Smooth muscle cell (in vitro differentiated cells): ENCODE data around the gene UNC5B. TPM values are rescaled to one million over a fixed set of nuclear protein-coding genes. Genes with fewer than 3 reads are reported as not detected.

Source experiments
- DNase-seq: peaks from one replicate; lab custom pipeline; 2025; ENCODE audit not compliant: unreplicated experiment; lab: John Stamatoyannopoulos, UW
- H2AFZ ChIP-seq: fragments of 200-600 bp; sonication (generic); 2 replicates; pipeline ENCODE4 v1.6.0; 2016; ENCODE audit warnings: antibody characterized with exemption, low read depth, mild to moderate bottlenecking
- H3F3A ChIP-seq: fragments of 200-600 bp; sonication (generic); 2 replicates; pipeline ENCODE4 v1.6.0; 2017; ENCODE audit warnings: antibody characterized with exemption, low read depth
- H3K27ac ChIP-seq: fragments of 200-600 bp; sonication (generic); 2 replicates; pipeline ENCODE4 v1.5.1; 2016; ENCODE audit warnings: low read depth, mild to moderate bottlenecking
- H3K27me3 ChIP-seq: fragments of 200-600 bp; sonication (generic); 2 replicates; pipeline ENCODE4 v1.6.1; 2016; ENCODE audit warnings: low read depth, mild to moderate bottlenecking
- H3K36me3 ChIP-seq: fragments of 200-600 bp; sonication (generic); 2 replicates; pipeline ENCODE4 v1.5.1; 2016; ENCODE audit warnings: low read depth
- H3K4me1 ChIP-seq: fragments of 200-600 bp; sonication (generic); 2 replicates; pipeline ENCODE4 v1.5.1; 2016; ENCODE audit warnings: low read depth
- H3K4me2 ChIP-seq: fragments of 200-600 bp; sonication (generic); 2 replicates; pipeline ENCODE4 v1.6.0; 2016; ENCODE audit warnings: mild to moderate bottlenecking
- H3K4me3 ChIP-seq: fragments of 200-600 bp; sonication (generic); 2 replicates; pipeline ENCODE4 v1.5.1; 2016; ENCODE audit warnings: mild to moderate bottlenecking
- H3K79me2 ChIP-seq: fragments of 200-600 bp; sonication (generic); 2 replicates; pipeline ENCODE4 v1.6.0; 2016; ENCODE audit warnings: low read depth, mild to moderate bottlenecking
- H3K9ac ChIP-seq: fragments of 200-600 bp; sonication (generic); 2 replicates; pipeline ENCODE4 v1.6.0; 2016; ENCODE audit warnings: low read depth
- H3K9me3 ChIP-seq: fragments of 200-600 bp; sonication (generic); replicated peaks from 2 replicates; pipeline ENCODE4 v1.5.1; 2016; ENCODE audit warnings: low read depth
- H4K20me1 ChIP-seq: fragments of 200-600 bp; sonication (generic); 2 replicates; pipeline ENCODE4 v1.6.0; 2016; ENCODE audit warnings: low read depth
- CTCF ChIP-seq: fragments of 200-600 bp; sonication (generic); IDR thresholded peaks from 2 replicates; pipeline ENCODE4 v1.5.1; 2017; ENCODE audit warnings: borderline replicate concordance, mild to moderate bottlenecking, antibody characterized with exemption; ENCODE audit not compliant: insufficient read depth, poor library complexity, severe bottlenecking
- WGBS: methylation state at CpG from one replicate; pipeline ENCODE4 v1.1.7; 2016; ENCODE audit warnings: low lambda C conversion rate; 5-methylcytosine and 5-hydroxymethylcytosine counted together
- polyA plus RNA-seq: library from polyadenylated mRNA; unstranded; fragments of >200 nt; fragmentation: Nextera tagmentation; extraction: Ambion mirVana; gene quantifications from 2 replicates; pipeline ENCODE4 v1.2.1, GENCODE V29; 2016
- total RNA-seq: library from RNA; depleted of rRNA; stranded (reverse); fragments of >200 nt; gene quantifications from 2 replicates; pipeline ENCODE4 v1.2.3, GENCODE V29; 2014

UNC5B gene
- total and polyA plus RNA-seq, 2 experiments from 2014 or later: 89.6 to 142 TPM

- Histone ChIP-seq H3K9ac (no peak overlapping the region), H3K36me3 (no peaks in the 10 kb centered on the region), H3K27me3 (no peaks in the 10 kb centered on the region), H3K27ac (peak overlapping the region; percentile 91), H3F3A (peaks cover 58% of the 10 kb centered on the region), H3K4me2 (no peak overlapping the region), H4K20me1 (peaks cover 85% of the 10 kb centered on the region), H3K79me2 (peaks cover 85% of the 10 kb centered on the region), H2AFZ (no peak overlapping the region), H3K4me3 (no peak overlapping the region), H3K9me3 (no peaks in the 10 kb centered on the region), H3K4me1 (peaks cover 61% of the 10 kb centered on the region)
- TF ChIP-seq CTCF: no peak
- WGBS: 95% methylated on average over 11 of the region's 11 CpGs
- DNase-seq: no peak
These were observed 45.1 kb downstream of the UNC5B start for GRCh38 chr10:71257319-71257997.

DNA sequence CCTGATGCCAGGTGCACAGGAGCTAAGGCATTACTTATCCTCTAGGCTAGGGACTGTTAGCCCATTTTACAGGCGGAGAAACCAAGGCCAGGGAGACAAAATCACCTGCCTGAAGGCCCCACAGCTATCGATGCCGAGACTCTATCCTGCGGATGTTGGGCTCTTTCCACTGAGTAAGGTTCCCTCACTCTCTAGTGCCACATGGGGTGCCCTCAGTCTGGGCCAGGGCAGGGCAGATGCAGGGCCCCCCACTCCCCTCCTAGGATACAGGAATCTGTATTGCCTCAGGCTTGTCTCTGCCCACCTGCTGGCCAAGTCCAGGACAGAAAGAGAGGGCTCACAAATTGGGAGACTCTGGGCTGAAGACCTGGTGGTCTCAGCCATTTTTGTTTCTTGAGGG, 45.7 kb downstream of the UNC5B start:
- Histone ChIP-seq H3K9ac (no peak overlapping the region), H3K4me1 (peaks cover 63% of the 10 kb centered on the region)
- 99% methylated on average over 4 of the region's 4 CpGs for WGBS

GRCh38 chr10:71258446-71259145, 46.2 kb downstream of the UNC5B start:
- H3K4me1 ChIP-seq: peaks cover 63% of the 10 kb centered on the region
- H3K27me3 ChIP-seq: no peaks in the 10 kb centered on the region
- H4K20me1 ChIP-seq: peaks cover 79% of the 10 kb centered on the region
- H3K27ac ChIP-seq: peak overlapping the region; percentile 91
- H3K4me3 ChIP-seq: no peak overlapping the region
- no peak overlapping the region for H2AFZ ChIP-seq
- 82% methylated on average over 9 of the region's 9 CpGs for WGBS
- peaks cover 63% of the 10 kb centered on the region for H3F3A ChIP-seq
- H3K9ac ChIP-seq: no peak overlapping the region
- H3K79me2 ChIP-seq: peaks cover 84% of the 10 kb centered on the region
- DNase-seq: no peak
- no peak for TF ChIP-seq CTCF
- H3K4me2 ChIP-seq: no peak overlapping the region
- no peaks in the 10 kb centered on the region for H3K36me3 ChIP-seq
- no peaks in the 10 kb centered on the region for H3K9me3 ChIP-seq

More for the DNA sequence above, 45.7 kb downstream of the UNC5B start:
- H3K27me3 ChIP-seq: no peaks in the 10 kb centered on the region
- H2AFZ ChIP-seq: no peak overlapping the region
- H3K9me3 ChIP-seq: no peaks in the 10 kb centered on the region
- H4K20me1 ChIP-seq: peaks cover 84% of the 10 kb centered on the region
- peaks cover 85% of the 10 kb centered on the region for H3K79me2 ChIP-seq
- peaks cover 59% of the 10 kb centered on the region for H3F3A ChIP-seq
- no peak for TF ChIP-seq CTCF
- no peaks in the 10 kb centered on the region for H3K36me3 ChIP-seq
- H3K4me3 ChIP-seq: no peak overlapping the region
- no peak for DNase-seq
- peak overlapping the region; percentile 91 for H3K27ac ChIP-seq
- no peak overlapping the region for H3K4me2 ChIP-seq

- 64% methylated on average over 7 of the region's 7 CpGs for WGBS
- no peaks in the 10 kb centered on the region for H3K36me3 ChIP-seq
- TF ChIP-seq CTCF: no peak
- peak overlapping the region; percentile 32 for H3K9ac ChIP-seq
- H3K27me3 ChIP-seq: no peaks in the 10 kb centered on the region
- peaks cover 76% of the 10 kb centered on the region for H4K20me1 ChIP-seq
- peak overlapping the region; percentile 80 for H3K4me2 ChIP-seq
- H3K9me3 ChIP-seq: no peaks in the 10 kb centered on the region
- peaks cover 58% of the 10 kb centered on the region for H3K4me1 ChIP-seq
- peaks cover 61% of the 10 kb centered on the region for H3F3A ChIP-seq
- H2AFZ ChIP-seq: no peak overlapping the region
- peak overlapping the region; percentile 91 for H3K27ac ChIP-seq
- DNase-seq: no peak
- H3K79me2 ChIP-seq: peaks cover 84% of the 10 kb centered on the region
- H3K4me3 ChIP-seq: no peak overlapping the region
These were observed 46.9 kb downstream of the UNC5B start for GRCh38 chr10:71259282-71259681.
